Natural killer cell (primary cell): ENCODE data around the gene PHACTR4. TPM values are rescaled to one million over a fixed set of nuclear protein-coding genes. Genes with fewer than 3 reads are reported as not detected.
"Not testable (repeated sequence)": the region's sequence is repeated elsewhere in the genome, so short reads cannot be mapped to it uniquely, and the experiment has no call there.

Source experiments
- ATAC-seq, 3 donors: fragments of 150-1000 bp in 2 of 3; fragments of 200-7000 bp in 1 of 3; cut with Tn5 transposase; 1 replicate in 1 of 3; 2 replicates in 2 of 3; pipeline ENCODE4 v1.10.0; 2021; ENCODE audit warnings: mild to moderate bottlenecking in 2 of 3, moderate library complexity in 2 of 3
- DNase-seq, 2 donors: peaks; one replicate each; pipeline versions ENCODE4 v3.0.0 to v3.0.0-alpha.2; 2013 to 2021; ENCODE audit warnings: mixed read lengths in 1 of 2
- H3K27ac ChIP-seq: one replicate; pipeline ENCODE4 v1.5.1; 2013; ENCODE audit warnings: mild to moderate bottlenecking, low read length
- H3K27me3 ChIP-seq: one replicate; pipeline ENCODE4 v1.6.1; 2013; ENCODE audit warnings: low read length; ENCODE audit not compliant: control insufficient read depth, insufficient read depth
- H3K36me3 ChIP-seq: one replicate; pipeline ENCODE4 v1.6.1; 2013; ENCODE audit warnings: low read length; ENCODE audit not compliant: control insufficient read depth, insufficient read depth
- H3K4me1 ChIP-seq: one replicate; pipeline ENCODE4 v1.6.1; 2013; ENCODE audit warnings: low read length; ENCODE audit not compliant: control insufficient read depth, insufficient read depth
- H3K4me3 ChIP-seq: one replicate; pipeline ENCODE4 v1.5.1; 2013; ENCODE audit warnings: low read length
- H3K9me3 ChIP-seq: one replicate; pipeline ENCODE4 v1.6.1; 2013; ENCODE audit warnings: low read length; ENCODE audit not compliant: control insufficient read depth, insufficient read depth
- H3K27ac Mint-ChIP-seq, 2 donors: one replicate each; pipeline ENCODE4 v1.8.0; 2022; ENCODE audit warnings: mild to moderate bottlenecking in 2 of 2, mixed read lengths in 2 of 2, moderate library complexity in 1 of 2
- H3K27me3 Mint-ChIP-seq, 2 donors: one replicate each; pipeline ENCODE4 v1.8.0; 2022; ENCODE audit warnings: low read depth in 2 of 2, mixed read lengths in 2 of 2
- H3K36me3 Mint-ChIP-seq: one replicate; pipeline ENCODE4 v1.8.0; 2022; ENCODE audit warnings: mixed read lengths
- H3K4me1 Mint-ChIP-seq, 2 donors: one replicate each; pipeline ENCODE4 v1.8.0; 2022; ENCODE audit warnings: mixed read lengths in 2 of 2
- H3K4me3 Mint-ChIP-seq: one replicate; pipeline ENCODE4 v1.8.0; 2022; ENCODE audit warnings: mild to moderate bottlenecking, moderate library complexity, mixed read lengths
- H3K9me3 Mint-ChIP-seq, 2 donors: one replicate each; pipeline ENCODE4 v1.8.0; 2022; ENCODE audit warnings: mixed read lengths in 2 of 2
- WGBS: methylation state at CpG from one replicate; pipeline ENCODE4 v1.1.7; 2013; ENCODE audit warnings: missing lambda C conversion rate; ENCODE audit not compliant: insufficient coverage; 5-methylcytosine and 5-hydroxymethylcytosine counted together
- intact Hi-C: fragments of 100-400 bp; cut with micrococcal nuclease; formaldehyde crosslinking; loops from one replicate; pipeline ENCODE4 v1.14.2; 2022
- total RNA-seq, 4 donors: library from RNA; stranded (reverse); fragments of 120-200 nt in 1 of 4; gene quantifications; one replicate each; pipeline versions ENCODE4 v1.2.3 to v1.2.4, GENCODE V29; 2013 to 2022
- TF ChIP-seq, protein P1 (sequence below): fragments of 200-600 bp; IDR thresholded peaks from one replicate; pipeline ENCODE4 v1.8.0; 2022; ENCODE audit warnings: antibody characterized with exemption

Gene PHACTR4
- total RNA-seq, 3 donors from 2014 or later (not counting 1 experiment from before 2014, with no cell fraction given): 35.2 to 50.9 (median 44.2) TPM

DNA sequence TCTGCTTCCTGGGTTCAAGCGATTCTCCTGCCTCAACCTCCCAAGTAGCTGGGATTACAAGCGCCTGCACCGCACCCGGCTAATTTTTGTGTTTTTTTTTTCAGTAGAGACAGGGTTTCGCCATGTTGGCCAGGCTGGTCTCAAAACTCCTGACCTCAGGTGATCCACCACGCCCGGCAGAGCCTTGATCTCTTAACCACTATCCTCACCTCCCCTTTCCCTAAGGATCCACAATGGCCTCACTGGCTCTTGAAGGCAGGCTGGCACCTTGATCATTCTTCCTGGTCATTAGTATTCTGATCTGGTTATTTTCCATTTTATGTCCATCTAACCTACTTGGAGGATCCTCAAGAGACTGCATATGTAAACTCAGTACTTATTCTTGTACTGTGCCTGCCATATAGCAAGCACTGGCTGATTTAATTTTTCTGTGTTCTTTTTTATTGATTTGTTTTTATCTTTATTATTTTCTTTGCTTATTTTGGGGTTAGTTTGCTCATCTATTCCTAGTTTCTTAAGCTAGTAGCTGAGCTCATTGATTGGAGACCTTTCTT is 142.6 kb downstream of the PHACTR4 start:
- H3K4me1 ChIP-seq: peaks cover 53% of the 10 kb centered on the region
- H3K27ac ChIP-seq: no peak overlapping the region
- H3K27ac Mint-ChIP-seq: peak overlapping the region; percentile 67 to 75
- no peak for ATAC-seq
- peaks cover 57% of the 10 kb centered on the region for H3K36me3 ChIP-seq
- TF ChIP-seq, protein P1, sequence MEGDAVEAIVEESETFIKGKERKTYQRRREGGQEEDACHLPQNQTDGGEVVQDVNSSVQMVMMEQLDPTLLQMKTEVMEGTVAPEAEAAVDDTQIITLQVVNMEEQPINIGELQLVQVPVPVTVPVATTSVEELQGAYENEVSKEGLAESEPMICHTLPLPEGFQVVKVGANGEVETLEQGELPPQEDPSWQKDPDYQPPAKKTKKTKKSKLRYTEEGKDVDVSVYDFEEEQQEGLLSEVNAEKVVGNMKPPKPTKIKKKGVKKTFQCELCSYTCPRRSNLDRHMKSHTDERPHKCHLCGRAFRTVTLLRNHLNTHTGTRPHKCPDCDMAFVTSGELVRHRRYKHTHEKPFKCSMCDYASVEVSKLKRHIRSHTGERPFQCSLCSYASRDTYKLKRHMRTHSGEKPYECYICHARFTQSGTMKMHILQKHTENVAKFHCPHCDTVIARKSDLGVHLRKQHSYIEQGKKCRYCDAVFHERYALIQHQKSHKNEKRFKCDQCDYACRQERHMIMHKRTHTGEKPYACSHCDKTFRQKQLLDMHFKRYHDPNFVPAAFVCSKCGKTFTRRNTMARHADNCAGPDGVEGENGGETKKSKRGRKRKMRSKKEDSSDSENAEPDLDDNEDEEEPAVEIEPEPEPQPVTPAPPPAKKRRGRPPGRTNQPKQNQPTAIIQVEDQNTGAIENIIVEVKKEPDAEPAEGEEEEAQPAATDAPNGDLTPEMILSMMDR: no peak
- no peaks in the 10 kb centered on the region for H3K27me3 ChIP-seq
- H3K4me3 ChIP-seq: no peak overlapping the region
- intact Hi-C loops: no loop called here
- DNase-seq: no peak
- H3K4me3 Mint-ChIP-seq: peak overlapping the region; percentile 38
- H3K27me3 Mint-ChIP-seq: no peaks in the 10 kb centered on the region
- H3K4me1 Mint-ChIP-seq: peaks cover 46 to 48% of the 10 kb centered on the region in 2 donors
- H3K9me3 ChIP-seq: no peaks in the 10 kb centered on the region
- 86% methylated on average over 7 of the region's 7 CpGs for WGBS
- H3K9me3 Mint-ChIP-seq: no peaks in the 10 kb centered on the region
- H3K36me3 Mint-ChIP-seq: no peaks in the 10 kb centered on the region

DNA sequence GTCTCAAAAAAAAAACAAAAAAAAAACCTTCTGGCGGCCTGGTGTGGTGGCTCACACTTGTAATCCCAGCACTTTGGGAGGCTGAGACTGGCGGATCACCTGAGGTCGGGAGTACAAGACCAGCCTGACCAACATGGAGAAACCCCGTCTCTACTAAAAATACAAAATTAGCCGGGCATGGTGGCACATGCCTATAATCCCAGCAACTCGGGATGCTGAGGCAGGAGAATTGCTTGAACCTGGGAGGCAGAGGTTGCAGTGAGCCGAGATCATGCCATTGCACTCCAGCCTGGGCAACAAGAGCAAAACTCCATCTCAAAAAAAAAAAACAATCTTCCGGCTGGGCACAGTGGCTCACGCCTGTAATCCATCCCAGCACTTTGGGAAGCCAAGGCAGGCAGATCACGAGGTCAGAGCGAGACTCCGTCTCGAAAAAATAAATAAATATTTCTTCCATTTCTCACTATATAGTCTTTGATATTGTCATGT is 144.9 kb downstream of the PHACTR4 start:
- WGBS: 93% methylated on average over 13 of the region's 13 CpGs

DNA sequence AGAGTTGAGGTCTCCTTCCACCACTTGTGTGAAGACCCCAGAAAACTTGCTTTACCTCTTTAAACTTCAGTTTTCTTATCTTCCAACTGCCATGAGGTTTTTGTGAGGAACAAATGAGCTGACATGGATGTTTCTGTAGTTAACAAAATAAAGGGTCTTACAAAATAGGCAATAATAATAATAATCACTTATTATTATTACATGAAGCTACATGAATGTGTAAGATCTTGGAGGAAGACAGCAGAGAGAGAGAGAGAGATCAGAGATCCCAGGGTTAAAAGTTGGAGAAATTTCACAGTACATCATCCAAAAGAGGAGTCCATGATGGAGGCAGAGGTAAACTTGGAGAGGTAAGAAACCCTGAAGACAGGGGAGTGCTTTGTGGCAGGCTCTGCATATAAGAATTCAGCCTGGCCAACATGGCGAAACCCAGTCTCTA is 147.0 kb downstream of the PHACTR4 start:
- Mint-ChIP-seq H3K27me3 (no peaks in the 10 kb centered on the region), H3K4me3 (no peak overlapping the region), H3K9me3 (no peaks in the 10 kb centered on the region), H3K4me1 (peaks cover 25% of the 10 kb centered on the region in 2 donors), H3K27ac (peak overlapping the region; percentile 30 to 69), H3K36me3 (no peaks in the 10 kb centered on the region)
- TF ChIP-seq, protein P1: no peak
- ATAC-seq (no peak), DNase-seq (no peak)
- Histone ChIP-seq H3K36me3 (peaks cover 24% of the 10 kb centered on the region), H3K27ac (no peak overlapping the region), H3K9me3 (no peaks in the 10 kb centered on the region), H3K4me1 (peaks cover 32% of the 10 kb centered on the region), H3K4me3 (no peak overlapping the region), H3K27me3 (no peaks in the 10 kb centered on the region)
- intact Hi-C loops: no loop called here
- WGBS: 88% methylated on average over 1 of the region's 1 CpG

More for the DNA sequence above, 144.9 kb downstream of the PHACTR4 start:
- H3K9me3 ChIP-seq, H3K27ac ChIP-seq, H3K36me3 Mint-ChIP-seq, H3K27ac Mint-ChIP-seq, intact Hi-C loops, DNase-seq, ATAC-seq, H3K4me3 ChIP-seq, H3K9me3 Mint-ChIP-seq, H3K27me3 ChIP-seq, H3K4me3 Mint-ChIP-seq, H3K27me3 Mint-ChIP-seq: not testable (repeated sequence)
- peaks cover 42% of the 10 kb centered on the region for H3K36me3 ChIP-seq
- H3K4me1 Mint-ChIP-seq: peaks cover 42% of the 10 kb centered on the region in 2 donors
- H3K4me1 ChIP-seq: peaks cover 47% of the 10 kb centered on the region

DNA sequence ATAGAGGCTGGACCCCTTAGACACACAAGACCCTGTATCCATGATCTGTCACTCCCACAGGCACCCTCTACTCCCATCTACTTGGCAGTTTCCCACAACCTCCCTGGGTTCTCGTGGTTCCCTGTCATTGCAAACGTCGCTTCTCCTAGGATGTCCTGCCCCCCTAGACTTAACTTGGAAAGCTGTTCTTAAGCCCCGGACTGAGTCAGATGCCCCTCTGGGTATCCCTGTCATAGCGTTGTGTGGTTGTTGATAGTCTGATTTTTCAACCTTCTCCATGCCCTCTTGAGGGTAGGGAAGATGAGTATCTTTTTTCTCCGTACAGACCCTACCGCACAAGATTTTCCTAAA is 148.1 kb downstream of the PHACTR4 start:
- Mint-ChIP-seq H3K36me3 (no peaks in the 10 kb centered on the region), H3K27ac (peak overlapping the region; percentile 69 to 90), H3K4me3 (peak overlapping the region; percentile 93), H3K4me1 (peaks cover 18 to 23% of the 10 kb centered on the region in 2 donors), H3K9me3 (no peaks in the 10 kb centered on the region), H3K27me3 (no peaks in the 10 kb centered on the region)
- intact Hi-C loops: no loop called here
- DNase-seq (no peak), ATAC-seq (no peak)
- peaks cover 17% of the 10 kb centered on the region for H3K36me3 ChIP-seq
- no peaks in the 10 kb centered on the region for H3K9me3 ChIP-seq
- H3K27ac ChIP-seq: no peak overlapping the region
- H3K4me3 ChIP-seq: no peak overlapping the region
- TF ChIP-seq, protein P1: no peak
- 39% methylated on average over 7 of the region's 7 CpGs for WGBS
- H3K27me3 ChIP-seq: no peaks in the 10 kb centered on the region
- peaks cover 25% of the 10 kb centered on the region for H3K4me1 ChIP-seq
